Tibial nerve (tissue), 3 donors: Measurements from ENCODE around the gene BIN2.

Experiments
- POLR2A ChIP-seq, 2 donors: fragments of 450-650 bp; IDR thresholded peaks; one replicate each; pipeline ENCODE4 v1.6.1; 2017; ENCODE audit warnings: antibody characterized with exemption in 2 of 2, mild to moderate bottlenecking in 2 of 2, moderate library complexity in 2 of 2
- TF ChIP-seq, protein P1 (sequence below), 5 experiments: fragments of 200-600 bp in 3 of 5; fragments of 450-650 bp in 2 of 5; sonication (generic) in 3 of 5; IDR thresholded peaks; one replicate each; pipeline ENCODE4 v1.5.1; 2016 to 2019; ENCODE audit warnings: antibody characterized with exemption in 5 of 5, mild to moderate bottlenecking in 3 of 5, moderate library complexity in 2 of 5

DNA sequence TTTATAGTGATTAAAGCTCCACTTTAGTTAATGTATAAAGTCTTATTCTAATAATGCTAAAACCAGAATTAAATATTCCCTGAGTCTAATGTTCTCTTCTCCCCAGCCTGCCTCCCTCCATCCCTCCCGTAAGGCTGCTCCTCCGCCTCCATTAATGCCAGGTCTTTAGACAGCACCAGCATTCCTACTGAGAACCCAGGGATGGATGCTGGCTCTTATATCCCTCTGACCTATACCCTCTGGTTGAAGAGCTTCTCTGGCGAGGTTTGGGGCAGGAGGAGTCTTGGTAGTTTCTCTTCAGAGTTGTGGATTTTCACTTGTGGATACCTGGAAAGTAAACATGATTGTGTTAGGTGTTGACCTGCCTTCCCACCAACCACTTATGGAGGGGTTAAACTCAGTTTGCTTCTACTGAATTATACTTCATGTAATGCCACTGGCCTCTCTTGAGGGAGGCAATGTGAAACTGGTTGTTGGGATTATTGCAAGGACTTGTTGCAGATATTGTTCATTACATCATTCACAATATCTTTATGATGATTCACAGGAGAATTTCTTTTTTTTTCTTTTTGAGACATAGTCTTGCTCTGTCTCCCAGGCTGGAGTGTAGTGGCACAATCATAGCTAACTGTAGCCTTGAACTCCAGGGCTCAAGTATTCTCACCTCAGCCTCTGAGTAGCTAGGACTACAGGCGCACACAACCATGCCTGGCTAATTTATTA, 42.6 kb downstream of the BIN2 start:
- no peak for TF ChIP-seq POLR2A (IDR thresholded peaks at IDR 0.05)
- TF ChIP-seq, protein P1, sequence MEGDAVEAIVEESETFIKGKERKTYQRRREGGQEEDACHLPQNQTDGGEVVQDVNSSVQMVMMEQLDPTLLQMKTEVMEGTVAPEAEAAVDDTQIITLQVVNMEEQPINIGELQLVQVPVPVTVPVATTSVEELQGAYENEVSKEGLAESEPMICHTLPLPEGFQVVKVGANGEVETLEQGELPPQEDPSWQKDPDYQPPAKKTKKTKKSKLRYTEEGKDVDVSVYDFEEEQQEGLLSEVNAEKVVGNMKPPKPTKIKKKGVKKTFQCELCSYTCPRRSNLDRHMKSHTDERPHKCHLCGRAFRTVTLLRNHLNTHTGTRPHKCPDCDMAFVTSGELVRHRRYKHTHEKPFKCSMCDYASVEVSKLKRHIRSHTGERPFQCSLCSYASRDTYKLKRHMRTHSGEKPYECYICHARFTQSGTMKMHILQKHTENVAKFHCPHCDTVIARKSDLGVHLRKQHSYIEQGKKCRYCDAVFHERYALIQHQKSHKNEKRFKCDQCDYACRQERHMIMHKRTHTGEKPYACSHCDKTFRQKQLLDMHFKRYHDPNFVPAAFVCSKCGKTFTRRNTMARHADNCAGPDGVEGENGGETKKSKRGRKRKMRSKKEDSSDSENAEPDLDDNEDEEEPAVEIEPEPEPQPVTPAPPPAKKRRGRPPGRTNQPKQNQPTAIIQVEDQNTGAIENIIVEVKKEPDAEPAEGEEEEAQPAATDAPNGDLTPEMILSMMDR (IDR thresholded peaks at IDR 0.05): no peak
